Spleen (tissue), 11 donors: ENCODE data around the gene DSCAML1. TPM values are rescaled to one million over a fixed set of nuclear protein-coding genes. Genes with fewer than 3 reads are reported as not detected.

Experiments
- DNase-seq: peaks from one replicate; pipeline ENCODE4 v3.0.0-alpha.2; 2020
- H3K27ac ChIP-seq, 8 donors: fragments of 200-600 bp; sonication (generic) in 7 of 8; 1 replicate in 4 of 8; 2 replicates in 4 of 8; pipeline versions ENCODE4 v1.5.0 to v1.8.0; 2016 to 2021; ENCODE audit warnings: inconsistent platforms in 4 of 8, mild to moderate bottlenecking in 4 of 8, moderate library complexity in 1 of 8
- H3K27me3 ChIP-seq, 7 donors: fragments of 200-600 bp; sonication (generic) in 6 of 7; replicated peaks in 1 of 7; 1 replicate in 4 of 7; 2 replicates in 3 of 7; pipeline versions ENCODE4 v1.5.0 to v1.8.0; 2016 to 2021; ENCODE audit warnings: inconsistent platforms in 3 of 7, mild to moderate bottlenecking in 1 of 7
- H3K36me3 ChIP-seq, 6 donors: fragments of 200-600 bp; sonication (generic) in 5 of 6; 1 replicate in 4 of 6; 2 replicates in 2 of 6; pipeline versions ENCODE4 v1.5.0 to v1.8.0; 2016 to 2021; ENCODE audit warnings: inconsistent platforms in 2 of 6
- H3K4me1 ChIP-seq, 6 donors: fragments of 200-600 bp; sonication (generic) in 5 of 6; 1 replicate in 3 of 6; 2 replicates in 3 of 6; pipeline versions ENCODE4 v1.5.0 to v1.8.0; 2016 to 2021; ENCODE audit warnings: inconsistent platforms in 3 of 6
- H3K4me3 ChIP-seq, 8 donors: fragments of 200-600 bp; sonication (generic) in 7 of 8; 1 replicate in 4 of 8; 2 replicates in 4 of 8; pipeline versions ENCODE4 v1.5.0 to v1.8.0; 2016 to 2021; ENCODE audit warnings: inconsistent platforms in 4 of 8, mild to moderate bottlenecking in 4 of 8, moderate library complexity in 2 of 8
- H3K9me3 ChIP-seq, 8 donors: fragments of 200-600 bp; sonication (generic) in 7 of 8; 1 replicate in 4 of 8; 2 replicates in 4 of 8; pipeline versions ENCODE4 v1.5.0 to v1.8.0; 2016 to 2021; ENCODE audit warnings: inconsistent platforms in 4 of 8
- POLR2A ChIP-seq, 3 donors: fragments of 450-650 bp; IDR thresholded peaks; one replicate each; pipeline ENCODE4 v1.5.1; 2017; ENCODE audit warnings: antibody characterized with exemption in 3 of 3, mild to moderate bottlenecking in 1 of 3
- POLR2AphosphoS5 ChIP-seq, 3 donors: sonication (generic); formaldehyde crosslinking; IDR thresholded peaks; one replicate each; pipeline ENCODE4 v1.5.1; 2017; ENCODE audit warnings: antibody characterized with exemption in 3 of 3
- WGBS, 5 donors: extraction: QIAGEN DNeasy Blood & Tissue Kit in 3 of 5; methylation state at CpG; one replicate each; pipeline versions ENCODE4 v1.1.5 to v1.1.7; 2013 to 2018; 5-methylcytosine and 5-hydroxymethylcytosine counted together
- intact Hi-C: fragments of 100-400 bp; cut with DNase I; formaldehyde crosslinking; loops from one replicate; pipeline ENCODE4 v1.15.0; 2023; ENCODE audit warnings: low total_unique reads
- polyA plus RNA-seq, 3 donors: library from polyadenylated mRNA; stranded (reverse); fragments of 200-250 nt; gene quantifications; one replicate each; pipeline ENCODE4 v1.2.1, GENCODE V29; 2013
- total RNA-seq, 7 donors: library from RNA; depleted of rRNA in 3 of 7; stranded (reverse); fragments of >200 nt in 3 of 7; fragmentation: NEBNext Ultra II Directional in 4 of 7; extraction: Animal tissue kit (Norgen Biotek cat#: 25700) in 4 of 7; gene quantifications; one replicate each; pipeline versions ENCODE4 v1.1.0 to v1.2.1, GENCODE V29; 2016 to 2021
- TF ChIP-seq, protein P1 (sequence below), 11 experiments: fragments of 200-600 bp in 7 of 11; fragments of 450-650 bp in 4 of 11; sonication (generic) in 4 of 11; IDR thresholded peaks in 8 of 11; conservative IDR thresholded peaks in 3 of 11; 1 replicate in 7 of 11; 2 replicates in 4 of 11; pipeline versions ENCODE4 v1.4.0 to v1.8.0; 2016 to 2021; ENCODE audit warnings: antibody characterized with exemption in 11 of 11, inconsistent platforms in 4 of 11, mild to moderate bottlenecking in 1 of 11
- donor health status: healthy with polysubstance abuse.
- donor health status: DM: no; HTN: no; CAD: no; lungs with moderate emphysema.
- donor health status: DM: no; HTN: no; CAD: no.
- donor health status: Bipolar disorder and iron deficiency.
- donor health status: healthy.
- donor health status: DM: no; HTN: no; CAD: no.
- donor health status: DM: yes; HTN: yes; CAD: no.

Gene DSCAML1
- total and polyA plus RNA-seq, 10 donors: 0.07 to 10.7 (median 2.3) TPM

DNA sequence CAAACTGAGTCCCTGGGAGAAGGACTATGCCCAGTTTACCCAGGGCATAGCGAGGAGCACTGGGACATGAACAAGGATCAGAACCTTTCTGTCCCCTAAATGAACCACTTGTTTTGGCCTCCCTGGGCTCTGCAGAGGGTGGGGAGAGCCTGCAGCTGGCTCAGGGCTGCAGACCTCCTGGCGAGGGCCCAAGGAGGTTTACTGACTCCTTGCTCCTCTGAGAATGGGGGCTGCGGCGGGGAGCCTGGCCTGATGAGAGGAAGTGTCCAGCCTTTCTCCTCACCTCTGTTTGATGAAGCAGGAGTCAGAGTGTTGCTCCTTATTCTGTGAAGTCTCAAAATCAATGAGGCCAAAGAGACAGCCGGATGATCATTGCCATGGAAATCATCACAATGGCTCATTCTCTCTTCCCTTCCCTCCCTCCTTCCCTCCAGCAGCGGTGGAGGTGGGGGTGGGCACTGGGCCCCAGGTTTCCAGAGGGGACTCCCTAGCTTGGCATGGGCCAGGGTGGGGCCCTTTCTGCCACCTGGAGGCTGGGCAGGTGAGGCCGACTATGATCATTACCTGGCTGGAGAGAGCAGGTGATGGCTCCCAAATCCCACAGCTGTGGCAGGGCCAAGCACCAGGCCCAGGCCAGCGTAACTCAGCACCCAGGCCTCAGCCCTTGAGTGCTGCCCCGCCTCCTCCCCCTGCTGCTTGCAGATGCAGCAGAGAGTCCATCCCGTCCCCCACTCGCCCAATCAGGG lies 299.6 kb downstream of the DSCAML1 start:
- Histone ChIP-seq H3K27ac (no peak overlapping the region), H3K4me3 (no peak overlapping the region), H3K4me1 (no peaks in the 10 kb centered on the region), H3K36me3 (peaks cover 0 to 6% (median 0%) of the 10 kb centered on the region in 6 donors), H3K9me3 (no peaks in the 10 kb centered on the region), H3K27me3 (peaks cover 0 to 7% (median 0%) of the 10 kb centered on the region in 7 donors)
- intact Hi-C loops: no loop called here
- TF ChIP-seq POLR2AphosphoS5 (IDR thresholded peaks at IDR 0.05): no peak
- TF ChIP-seq, protein P1, sequence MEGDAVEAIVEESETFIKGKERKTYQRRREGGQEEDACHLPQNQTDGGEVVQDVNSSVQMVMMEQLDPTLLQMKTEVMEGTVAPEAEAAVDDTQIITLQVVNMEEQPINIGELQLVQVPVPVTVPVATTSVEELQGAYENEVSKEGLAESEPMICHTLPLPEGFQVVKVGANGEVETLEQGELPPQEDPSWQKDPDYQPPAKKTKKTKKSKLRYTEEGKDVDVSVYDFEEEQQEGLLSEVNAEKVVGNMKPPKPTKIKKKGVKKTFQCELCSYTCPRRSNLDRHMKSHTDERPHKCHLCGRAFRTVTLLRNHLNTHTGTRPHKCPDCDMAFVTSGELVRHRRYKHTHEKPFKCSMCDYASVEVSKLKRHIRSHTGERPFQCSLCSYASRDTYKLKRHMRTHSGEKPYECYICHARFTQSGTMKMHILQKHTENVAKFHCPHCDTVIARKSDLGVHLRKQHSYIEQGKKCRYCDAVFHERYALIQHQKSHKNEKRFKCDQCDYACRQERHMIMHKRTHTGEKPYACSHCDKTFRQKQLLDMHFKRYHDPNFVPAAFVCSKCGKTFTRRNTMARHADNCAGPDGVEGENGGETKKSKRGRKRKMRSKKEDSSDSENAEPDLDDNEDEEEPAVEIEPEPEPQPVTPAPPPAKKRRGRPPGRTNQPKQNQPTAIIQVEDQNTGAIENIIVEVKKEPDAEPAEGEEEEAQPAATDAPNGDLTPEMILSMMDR (IDR thresholded peaks at IDR 0.05 in 8 of 11, conservative IDR thresholded peaks at IDR 0.05 in 3 of 11): no peak
- TF ChIP-seq POLR2A (IDR thresholded peaks at IDR 0.05): no peak
- WGBS, 5 donors: 88 to 94% (median 92%) methylated on average over 9 to 11 of the region's 11 CpGs
- DNase-seq: no peak

DNA sequence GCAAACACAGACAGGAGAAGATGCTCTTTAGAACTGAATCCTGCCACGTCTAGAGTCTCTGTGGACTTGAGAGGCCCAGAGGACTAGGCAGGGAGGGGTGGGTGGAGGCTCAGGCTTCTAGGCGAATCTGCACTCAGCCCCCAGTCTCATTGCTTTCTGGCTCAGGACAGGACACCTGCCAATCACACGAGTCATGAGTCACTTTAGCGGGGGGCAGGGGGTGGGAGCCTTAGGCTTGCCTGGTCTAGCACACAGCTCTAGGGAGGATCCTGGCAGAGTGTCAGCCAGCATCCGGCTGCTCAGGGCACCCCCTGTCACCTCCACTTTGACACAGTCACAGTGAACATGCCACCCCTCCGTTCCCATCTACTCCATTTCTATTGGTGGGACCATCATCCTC lies 301.7 kb downstream of the DSCAML1 start:
- 79 to 91% (median 81%) methylated on average over 6 of the region's 6 CpGs for WGBS, 5 donors
- intact Hi-C loops: no loop called here

GRCh38 chr11:117492578-117493251 lies 304.3 kb downstream of the DSCAML1 start:
- 43 to 63% (median 56%) methylated on average over 19 to 20 of the region's 20 CpGs for WGBS, 5 donors

More for the DNA sequence above, 301.7 kb downstream of the DSCAML1 start:
- Histone ChIP-seq H3K4me1 (peaks cover 0 to under 1% (median 0%) of the 10 kb centered on the region in 6 donors), H3K36me3 (no peaks in the 10 kb centered on the region), H3K9me3 (no peaks in the 10 kb centered on the region), H3K27ac (no peak overlapping the region), H3K4me3 (no peak overlapping the region), H3K27me3 (peaks cover 0 to 26% (median 0%) of the 10 kb centered on the region in 7 donors)
- no peak for DNase-seq
- TF ChIP-seq POLR2A (IDR thresholded peaks at IDR 0.05): no peak
- no peak for TF ChIP-seq POLR2AphosphoS5 (IDR thresholded peaks at IDR 0.05)
- TF ChIP-seq, protein P1 (IDR thresholded peaks at IDR 0.05 in 8 of 11, conservative IDR thresholded peaks at IDR 0.05 in 3 of 11): no peak

More at GRCh38 chr11:117492578-117493251, 304.3 kb downstream of the DSCAML1 start:
- Histone ChIP-seq H3K27me3 (peaks cover 0 to 35% (median 0%) of the 10 kb centered on the region in 7 donors), H3K4me3 (no peak overlapping the region), H3K4me1 (peaks cover 0 to 10% (median 0%) of the 10 kb centered on the region in 6 donors), H3K9me3 (no peaks in the 10 kb centered on the region), H3K36me3 (no peaks in the 10 kb centered on the region), H3K27ac (no peak overlapping the region)
- TF ChIP-seq, protein P1 (IDR thresholded peaks at IDR 0.05 in 8 of 11, conservative IDR thresholded peaks at IDR 0.05 in 3 of 11): no peak
- TF ChIP-seq POLR2AphosphoS5 (IDR thresholded peaks at IDR 0.05) (no peak), POLR2A (IDR thresholded peaks at IDR 0.05) (no peak)
- DNase-seq: peak; percentile 56
- intact Hi-C loops: no loop called here
